HT1080 (cell line): Measurements from ENCODE around the gene NR1D1. TPM values are rescaled to one million over a fixed set of nuclear protein-coding genes. Genes with fewer than 3 reads are reported as not detected.

Experiments
- DNase-seq: peaks from one replicate; pipeline ENCODE4 v3.0.0-alpha.2; 2015; ENCODE audit warnings: low read depth
- total RNA-seq: library from RNA; depleted of rRNA; stranded (reverse); fragments of >200 nt; shearing (Covaris generic); gene quantifications from 2 replicates; pipeline ENCODE4 v1.2.3, GENCODE V29; 2014; rRNA removed

The NR1D1 gene
- total RNA-seq, 1 experiment from 2014 or later, result 2.8 TPM

DNA sequence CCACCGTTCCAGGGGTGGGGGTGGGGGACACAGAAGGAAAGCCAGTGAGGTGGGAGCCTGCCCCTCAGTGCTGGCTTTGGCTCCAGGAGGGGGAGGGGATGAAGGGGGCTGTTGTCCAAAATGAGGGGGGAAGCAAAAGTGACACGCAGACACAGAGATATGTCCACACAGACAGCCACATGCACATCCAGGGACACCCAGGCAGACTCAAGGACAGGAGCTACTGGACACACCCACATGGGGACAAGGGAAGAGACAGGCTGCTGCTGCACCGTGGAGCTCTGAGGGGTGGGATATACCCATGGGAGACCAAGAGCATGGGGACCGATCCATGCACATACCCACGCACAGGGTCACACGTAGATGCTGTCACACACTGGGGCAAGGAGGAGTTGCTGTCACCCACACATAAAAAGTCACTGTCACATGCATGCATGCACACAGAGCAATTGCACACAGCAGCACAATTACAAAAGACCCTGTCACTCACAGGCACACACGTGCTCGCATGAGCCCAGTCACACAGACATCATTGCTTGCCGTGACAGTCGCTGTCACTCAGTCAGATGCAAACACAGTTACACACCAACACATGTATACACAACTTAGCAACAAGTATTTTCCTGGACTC is 36.4 kb downstream of the NR1D1 start:
- no peak for DNase-seq

DNA sequence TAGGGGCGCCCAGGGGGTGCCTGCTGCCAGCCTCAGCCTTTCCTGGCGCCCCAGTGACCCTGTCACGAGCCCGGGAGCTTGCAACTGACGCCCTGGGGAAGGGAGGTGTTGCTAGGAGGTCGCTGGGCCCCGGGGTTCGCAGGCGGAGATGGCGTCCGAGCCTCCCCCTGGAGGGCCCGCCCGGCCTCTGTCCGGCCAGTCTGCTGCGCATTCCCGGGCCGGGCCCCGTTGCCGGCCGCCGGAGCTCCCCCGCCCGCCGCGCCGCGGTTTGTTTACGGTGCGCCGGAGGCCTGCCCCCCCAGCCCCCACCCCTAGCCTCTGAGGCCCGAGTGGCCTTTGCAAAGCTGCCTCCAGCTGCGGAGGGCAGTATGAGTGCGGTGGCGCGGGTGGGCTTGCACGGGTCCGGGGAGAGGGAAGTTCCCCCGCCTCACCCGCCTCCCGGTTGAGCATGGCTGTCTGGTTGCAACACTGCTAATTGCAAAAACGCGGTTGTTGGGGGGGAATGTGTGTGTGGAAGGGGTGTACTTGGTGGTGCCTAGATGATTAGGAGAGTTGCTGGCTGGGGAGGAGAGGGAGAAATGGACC is 37.1 kb downstream of the NR1D1 start:
- DNase-seq, result peak; percentile 17

- no peak for DNase-seq
Measured at GRCh38 chr17:40062329-40063186, 37.8 kb downstream of the NR1D1 start, which contains the start of gene THRA. THRA (plus strand) TSS chr17:40062965; CDS start chr17:40074489, 11,524 bp downstream.

- DNase-seq, result no peak
Measured at GRCh38 chr17:40061609-40062038, 38.8 kb downstream of the NR1D1 start.

DNA sequence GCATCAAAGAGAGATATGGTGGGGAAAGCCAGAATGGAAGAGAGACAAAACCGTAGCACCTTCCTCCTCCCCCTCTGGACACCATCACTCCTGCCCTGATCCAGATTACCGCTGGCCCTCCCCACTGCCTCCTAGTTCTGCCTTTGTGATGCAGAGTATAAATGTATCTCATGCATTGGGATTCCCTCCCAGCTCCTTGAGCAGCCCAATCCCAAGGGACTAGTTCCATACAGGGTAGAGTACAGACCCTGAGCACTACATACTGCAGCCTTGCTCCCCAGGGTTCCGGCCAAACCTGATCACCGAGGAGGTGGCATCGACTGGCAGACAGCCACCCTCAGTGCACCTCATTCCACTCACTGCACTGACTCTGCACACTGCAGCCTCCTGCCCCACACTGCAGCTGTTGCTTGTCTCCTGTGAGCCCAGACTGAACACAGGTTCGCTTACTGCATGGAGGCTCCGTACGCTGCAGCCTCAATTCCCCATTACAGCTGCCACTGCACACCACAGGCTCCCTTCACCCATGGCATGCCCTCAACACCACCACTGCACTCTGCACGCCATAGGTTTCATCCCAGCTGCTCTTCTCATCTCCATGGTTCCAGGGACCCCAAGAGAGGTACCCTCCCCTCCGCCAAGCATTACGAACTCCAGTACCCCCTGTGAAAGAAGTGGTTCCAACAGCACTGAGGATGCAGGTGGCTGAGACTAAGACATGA is 39.3 kb downstream of the NR1D1 start:
- DNase-seq, result no peak

DNA sequence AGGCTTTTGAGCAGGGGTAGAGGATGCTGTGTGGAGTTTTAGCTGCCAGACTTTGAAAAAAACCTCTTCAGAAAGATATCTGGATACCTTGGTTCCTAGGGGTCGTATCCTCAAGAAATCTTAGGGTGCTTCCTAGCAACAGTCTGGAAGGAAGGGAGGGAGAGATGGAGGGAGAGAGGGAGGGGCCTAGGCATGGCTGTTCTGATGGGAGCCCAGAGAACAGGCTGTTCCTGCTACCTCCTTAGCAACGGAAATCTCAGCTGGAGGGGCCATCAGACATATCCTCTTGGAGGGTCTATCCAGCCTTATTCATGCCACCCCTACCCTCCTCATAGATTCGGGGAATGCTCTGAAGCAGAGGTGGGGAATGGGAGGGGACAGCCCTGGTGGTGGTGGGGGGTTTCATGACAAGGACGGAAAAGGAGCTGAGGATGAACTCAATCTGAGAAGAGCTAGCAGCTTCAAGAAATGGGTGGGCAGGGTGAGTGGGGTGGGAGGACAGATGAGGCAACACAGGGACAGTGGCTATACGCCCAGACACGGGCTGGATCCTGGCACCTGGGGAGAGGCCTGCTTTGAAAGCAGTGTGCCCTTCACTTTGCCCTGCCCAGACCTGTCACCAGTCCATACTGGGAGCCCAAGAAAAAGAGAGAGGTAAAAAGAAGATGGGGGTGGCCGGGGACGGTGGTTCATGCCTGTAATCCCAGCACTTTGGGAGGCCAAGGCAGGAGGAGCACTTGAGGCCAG is 40.5 kb downstream of the NR1D1 start:
- DNase-seq, result no peak

GRCh38 chr17:40058865-40059264 is 41.5 kb downstream of the NR1D1 start:
- DNase-seq, result no peak

- peak; percentile 25 for DNase-seq
Measured at GRCh38 chr17:40058186-40058784, 42.1 kb downstream of the NR1D1 start.

DNA sequence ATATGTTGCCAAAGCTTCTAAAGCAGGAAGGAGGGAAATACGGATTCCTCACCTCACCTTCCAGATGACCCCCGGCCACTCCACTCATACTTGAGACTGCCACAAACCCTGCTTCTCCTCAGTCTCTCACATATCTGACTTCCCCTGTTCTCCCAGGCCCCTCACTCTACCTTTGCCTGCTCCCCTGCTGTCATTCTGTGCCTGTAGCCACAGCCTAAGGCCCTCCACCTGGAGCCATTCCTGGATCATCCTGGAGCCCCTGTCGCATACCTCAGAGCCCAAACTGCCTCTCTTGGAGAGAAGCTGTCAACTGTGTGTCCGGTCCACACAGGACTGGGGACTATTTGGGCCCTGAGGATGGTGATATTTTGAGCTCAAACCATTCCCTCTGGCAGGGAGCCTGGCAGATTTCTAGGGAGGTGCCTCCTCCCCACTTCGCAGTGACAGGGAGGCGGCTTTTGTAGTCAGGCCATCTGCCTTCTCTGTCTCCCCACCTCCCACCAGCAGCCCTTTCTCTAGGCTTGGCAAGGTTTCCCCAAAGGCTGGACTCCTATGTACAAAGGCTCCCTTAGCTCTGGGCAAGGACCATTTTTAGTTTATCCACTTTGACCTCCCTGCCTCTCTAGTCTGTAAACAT is 43.9 kb downstream of the NR1D1 start:
- no peak for DNase-seq

Other genes starting within 250 kb of the NR1D1 start
- not detected in 2 replicates for gene IKZF3, start 236.3 kb downstream of the NR1D1 start, total RNA-seq
- not detected in 2 replicates for gene ZPBP2, start 232.4 kb downstream of the NR1D1 start, total RNA-seq
- gene GSDMB, start 182.0 kb downstream of the NR1D1 start, total RNA-seq, result 0.03 and 0.30 TPM in 2 replicates
- gene ORMDL3, start 173.0 kb downstream of the NR1D1 start, total RNA-seq, result 19.6 and 20.9 TPM in 2 replicates
- not detected in 2 replicates for gene LRRC3C, start 172.9 kb downstream of the NR1D1 start, total RNA-seq
- gene GSDMA, start 137.6 kb downstream of the NR1D1 start, total RNA-seq, result not detected in 2 replicates
- 229 and 243 TPM in 2 replicates for gene PSMD3, start 119.8 kb downstream of the NR1D1 start, total RNA-seq
- not detected in 2 replicates for gene CSF3, start 85.1 kb downstream of the NR1D1 start, total RNA-seq
- gene MED24, start 46.2 kb downstream of the NR1D1 start, total RNA-seq, result 35.9 and 38.3 TPM in 2 replicates
- gene THRA, start 37.6 kb downstream of the NR1D1 start, total RNA-seq, result 12.6 and 14.8 TPM in 2 replicates
- 42.5 and 51.3 TPM in 2 replicates for gene MSL1, start 21.4 kb upstream of the NR1D1 start, total RNA-seq
- 26.7 and 31.5 TPM in 2 replicates for gene CASC3, start 39.9 kb upstream of the NR1D1 start, total RNA-seq
- gene RAPGEFL1, start 76.9 kb upstream of the NR1D1 start, total RNA-seq, result 1.6 and 3.1 TPM in 2 replicates
- 4.2 and 5.4 TPM in 2 replicates for gene WIPF2, start 118.7 kb upstream of the NR1D1 start, total RNA-seq
- gene CDC6, start 187.3 kb upstream of the NR1D1 start, total RNA-seq, result 57.6 and 64.7 TPM in 2 replicates
- 24.1 and 34.4 TPM in 2 replicates for gene RARA, start 208.6 kb upstream of the NR1D1 start, total RNA-seq